SW 1271 (cell line): ENCODE data around the gene NBPF4.
A peak's percentile ranks its signal among the peaks of the same experiment; 100 is the strongest.
"Not testable (repeated sequence)": the region's sequence is repeated elsewhere in the genome, so short reads cannot be mapped to it uniquely, and the experiment has no call there.

Experiments
- DNase-seq, 2 experiments: peaks; one replicate each; lab custom pipeline; 2025; lab: John Stamatoyannopoulos, UW

NBPF4 gene

GRCh38 chr1:108214641-108215465, 29.0 kb downstream of the NBPF4 start:
- peak in 1 of 2 experiments; percentile 13 for DNase-seq

- no peak for DNase-seq
These were observed 32.9 kb downstream of the NBPF4 start for GRCh38 chr1:108211014-108211413.

- DNase-seq = no peak
These were observed 34.3 kb downstream of the NBPF4 start for GRCh38 chr1:108209456-108210108.

- no peak for DNase-seq
These were observed 35.0 kb downstream of the NBPF4 start for GRCh38 chr1:108208724-108209446.

- DNase-seq = not testable (repeated sequence)
These were observed 40.3 kb downstream of the NBPF4 start for GRCh38 chr1:108203582-108203981.

- no peak for DNase-seq
These were observed 42.2 kb downstream of the NBPF4 start for GRCh38 chr1:108201687-108202086.

- DNase-seq = peak; percentile 1 to 55
These were observed 43.2 kb downstream of the NBPF4 start for GRCh38 chr1:108200687-108201051.

- peak; percentile 43 to 65 for DNase-seq
These were observed 43.8 kb downstream of the NBPF4 start, which contains the start of gene SLC25A24 for GRCh38 chr1:108199781-108200686. Gene SLC25A24 (minus strand): TSS chr1:108200343. CDS start chr1:108200138, 205 bp downstream.

- DNase-seq = peak in 1 of 2 experiments; percentile 48
These were observed 44.6 kb downstream of the NBPF4 start for GRCh38 chr1:108199201-108199691.

GRCh38 chr1:108194051-108194450, 49.8 kb downstream of the NBPF4 start:
- DNase-seq = no peak

GRCh38 chr1:108193333-108193732, 50.5 kb downstream of the NBPF4 start:
- DNase-seq = no peak

- no peak for DNase-seq
These were observed 51.3 kb downstream of the NBPF4 start for GRCh38 chr1:108192581-108192980.

- no peak for DNase-seq
These were observed 53.0 kb downstream of the NBPF4 start for GRCh38 chr1:108190686-108191416.

GRCh38 chr1:108190001-108190634, 53.8 kb downstream of the NBPF4 start:
- no peak for DNase-seq

- DNase-seq = no peak
These were observed 55.1 kb downstream of the NBPF4 start for GRCh38 chr1:108188801-108189200.

GRCh38 chr1:108182959-108183700, 60.7 kb downstream of the NBPF4 start:
- no peak for DNase-seq

GRCh38 chr1:108179018-108179417, 64.9 kb downstream of the NBPF4 start:
- no peak for DNase-seq
